ENCODE measurements around the gene HSPB7. TPM values are rescaled to one million over a fixed set of nuclear protein-coding genes. Genes with fewer than 3 reads are reported as not detected.
A peak's percentile ranks its signal among the peaks of the same experiment; 100 is the strongest.

The HSPB7 gene
- polyA plus RNA-seq, 3 donors, result not detected

- 7% methylated on average over 3 of the region's 4 CpGs for WGBS (ENCODE audit: insufficient coverage)
These were observed 8.8 kb downstream of the HSPB7 start for GRCh38 chr1:16009030-16009460.

GRCh38 chr1:16007671-16008341 is 10.0 kb downstream of the HSPB7 start:
- Histone ChIP-seq H3K9me3 (replicated peaks in 1 of 2; ENCODE audit: control insufficient read depth in 1 of 2, insufficient read depth in 1 of 2, low read length in 2 of 2) (no peaks in the 10 kb centered on the region), H3K4me1 (ENCODE audit: control insufficient read depth in 1 of 2, insufficient read depth in 2 of 2, low read length in 2 of 2) (peaks cover 7 to 8% of the 10 kb centered on the region in 2 donors), H2AFZ (ENCODE audit: insufficient read depth, low read depth, low read length, poor library complexity, severe bottlenecking) (no peak overlapping the region), H4K20me1 (ENCODE audit: insufficient read depth, low read length) (no peaks in the 10 kb centered on the region), H3K9ac (ENCODE audit: insufficient read depth, low read length, poor library complexity, severe bottlenecking) (no peak overlapping the region), H3K27ac (ENCODE audit: low read depth in 1 of 2, low read length in 2 of 2) (no peak overlapping the region), H3K4me2 (replicated peaks; ENCODE audit: extremely low read depth, low read length, poor library complexity, severe bottlenecking) (no peak overlapping the region), H3K4me3 (replicated peaks in 1 of 3; ENCODE audit: low read depth in 2 of 3, low read length in 3 of 3) (no peak overlapping the region), H3K27me3 (ENCODE audit: control insufficient read depth in 2 of 2, insufficient read depth in 2 of 2, low read length in 2 of 2) (no peaks in the 10 kb centered on the region), H3K36me3 (replicated peaks in 1 of 2; ENCODE audit: control insufficient read depth in 1 of 2, insufficient read depth in 2 of 2, low read length in 2 of 2) (no peaks in the 10 kb centered on the region), H3K79me2 (ENCODE audit: insufficient read depth, low read length) (no peaks in the 10 kb centered on the region)
- Mint-ChIP-seq H3K4me1 (peaks cover 7% of the 10 kb centered on the region), H3K27me3 (ENCODE audit: low read depth in 3 of 3) (peaks cover 2 to 8% (median 5%) of the 10 kb centered on the region in 3 donors), H3K27ac (no peak overlapping the region), H3K4me3 (no peak overlapping the region), H3K36me3 (no peaks in the 10 kb centered on the region), H3K9me3 (no peaks in the 10 kb centered on the region)
- 100% methylated on average over 1 of the region's 6 CpGs for WGBS (ENCODE audit: insufficient coverage)
- intact Hi-C loops (cut with micrococcal nuclease), result loop anchor here (2.0 to 10.0 kb wide), 3 partner anchors 25 to 177 kb away; no protein-coding TSS in a partner anchor
- DNase-seq, result peak in 1 of 3 donors; percentile 31
- TF ChIP-seq CTCF (IDR thresholded peaks at IDR 0.05), result no peak

More at GRCh38 chr1:16009030-16009460, 8.8 kb downstream of the HSPB7 start:
- peaks cover 6 to 11% (median 6%) of the 10 kb centered on the region in 3 donors for H3K27me3 Mint-ChIP-seq (ENCODE audit: low read depth in 3 of 3)
- Histone ChIP-seq H3K79me2 (ENCODE audit: insufficient read depth, low read length) (no peaks in the 10 kb centered on the region), H3K27ac (ENCODE audit: low read depth in 1 of 2, low read length in 2 of 2) (no peak overlapping the region), H3K27me3 (ENCODE audit: control insufficient read depth in 2 of 2, insufficient read depth in 2 of 2, low read length in 2 of 2) (no peaks in the 10 kb centered on the region), H3K4me3 (replicated peaks in 1 of 3; ENCODE audit: low read depth in 2 of 3, low read length in 3 of 3) (no peak overlapping the region), H2AFZ (ENCODE audit: insufficient read depth, low read depth, low read length, poor library complexity, severe bottlenecking) (no peak overlapping the region), H4K20me1 (ENCODE audit: insufficient read depth, low read length) (no peaks in the 10 kb centered on the region), H3K36me3 (replicated peaks in 1 of 2; ENCODE audit: control insufficient read depth in 1 of 2, insufficient read depth in 2 of 2, low read length in 2 of 2) (no peaks in the 10 kb centered on the region), H3K4me1 (ENCODE audit: control insufficient read depth in 1 of 2, insufficient read depth in 2 of 2, low read length in 2 of 2) (peaks cover 13 to 15% of the 10 kb centered on the region in 2 donors), H3K9me3 (replicated peaks in 1 of 2; ENCODE audit: control insufficient read depth in 1 of 2, insufficient read depth in 1 of 2, low read length in 2 of 2) (no peaks in the 10 kb centered on the region), H3K4me2 (replicated peaks; ENCODE audit: extremely low read depth, low read length, poor library complexity, severe bottlenecking) (no peak overlapping the region), H3K9ac (ENCODE audit: insufficient read depth, low read length, poor library complexity, severe bottlenecking) (no peak overlapping the region)
- no peaks in the 10 kb centered on the region for H3K9me3 Mint-ChIP-seq
- peak; percentile 49 to 70 (median 65) for DNase-seq
- TF ChIP-seq CTCF (IDR thresholded peaks at IDR 0.05), result peak; percentile 99
- no peaks in the 10 kb centered on the region for H3K36me3 Mint-ChIP-seq
- H3K27ac Mint-ChIP-seq, result no peak overlapping the region
- intact Hi-C loops (cut with micrococcal nuclease), result loop anchor here (2.0 to 10.0 kb wide), 3 partner anchors 24 to 176 kb away; no protein-coding TSS in a partner anchor
- no peak overlapping the region for H3K4me3 Mint-ChIP-seq
- H3K4me1 Mint-ChIP-seq, result peaks cover 9% of the 10 kb centered on the region
